ENCODE results near the gene SWAP70. TPM values are rescaled to one million over a fixed set of nuclear protein-coding genes. Genes with fewer than 3 reads are reported as not detected.

The SWAP70 gene
- total and polyA plus RNA-seq, 2 of the 8 experiments (the other 6 are each of a cell fraction or from before 2014, with no cell fraction given) = 14.8 to 37.5 TPM

DNA sequence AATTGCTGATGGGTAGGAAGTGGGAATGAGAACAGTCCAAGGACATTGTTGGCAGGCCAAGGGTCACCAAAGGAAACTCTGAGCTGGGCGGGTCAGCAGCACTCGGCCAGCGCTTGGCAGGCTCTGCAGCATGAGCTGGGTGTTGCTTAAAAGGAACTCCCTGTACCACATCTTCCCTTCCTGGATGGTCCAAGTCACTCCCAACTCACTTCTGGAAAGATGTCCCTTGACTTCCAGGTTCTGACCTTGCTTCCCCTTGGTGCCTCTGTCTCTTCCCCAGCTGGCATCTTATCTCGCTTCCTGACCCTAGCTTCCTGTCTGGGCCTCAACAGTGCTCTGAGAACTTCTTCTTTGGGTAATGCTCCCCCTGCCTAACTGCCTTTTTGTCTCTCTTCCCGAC lies 24.8 kb upstream of the SWAP70 start (continued):
- TF ChIP-seq, protein P1, sequence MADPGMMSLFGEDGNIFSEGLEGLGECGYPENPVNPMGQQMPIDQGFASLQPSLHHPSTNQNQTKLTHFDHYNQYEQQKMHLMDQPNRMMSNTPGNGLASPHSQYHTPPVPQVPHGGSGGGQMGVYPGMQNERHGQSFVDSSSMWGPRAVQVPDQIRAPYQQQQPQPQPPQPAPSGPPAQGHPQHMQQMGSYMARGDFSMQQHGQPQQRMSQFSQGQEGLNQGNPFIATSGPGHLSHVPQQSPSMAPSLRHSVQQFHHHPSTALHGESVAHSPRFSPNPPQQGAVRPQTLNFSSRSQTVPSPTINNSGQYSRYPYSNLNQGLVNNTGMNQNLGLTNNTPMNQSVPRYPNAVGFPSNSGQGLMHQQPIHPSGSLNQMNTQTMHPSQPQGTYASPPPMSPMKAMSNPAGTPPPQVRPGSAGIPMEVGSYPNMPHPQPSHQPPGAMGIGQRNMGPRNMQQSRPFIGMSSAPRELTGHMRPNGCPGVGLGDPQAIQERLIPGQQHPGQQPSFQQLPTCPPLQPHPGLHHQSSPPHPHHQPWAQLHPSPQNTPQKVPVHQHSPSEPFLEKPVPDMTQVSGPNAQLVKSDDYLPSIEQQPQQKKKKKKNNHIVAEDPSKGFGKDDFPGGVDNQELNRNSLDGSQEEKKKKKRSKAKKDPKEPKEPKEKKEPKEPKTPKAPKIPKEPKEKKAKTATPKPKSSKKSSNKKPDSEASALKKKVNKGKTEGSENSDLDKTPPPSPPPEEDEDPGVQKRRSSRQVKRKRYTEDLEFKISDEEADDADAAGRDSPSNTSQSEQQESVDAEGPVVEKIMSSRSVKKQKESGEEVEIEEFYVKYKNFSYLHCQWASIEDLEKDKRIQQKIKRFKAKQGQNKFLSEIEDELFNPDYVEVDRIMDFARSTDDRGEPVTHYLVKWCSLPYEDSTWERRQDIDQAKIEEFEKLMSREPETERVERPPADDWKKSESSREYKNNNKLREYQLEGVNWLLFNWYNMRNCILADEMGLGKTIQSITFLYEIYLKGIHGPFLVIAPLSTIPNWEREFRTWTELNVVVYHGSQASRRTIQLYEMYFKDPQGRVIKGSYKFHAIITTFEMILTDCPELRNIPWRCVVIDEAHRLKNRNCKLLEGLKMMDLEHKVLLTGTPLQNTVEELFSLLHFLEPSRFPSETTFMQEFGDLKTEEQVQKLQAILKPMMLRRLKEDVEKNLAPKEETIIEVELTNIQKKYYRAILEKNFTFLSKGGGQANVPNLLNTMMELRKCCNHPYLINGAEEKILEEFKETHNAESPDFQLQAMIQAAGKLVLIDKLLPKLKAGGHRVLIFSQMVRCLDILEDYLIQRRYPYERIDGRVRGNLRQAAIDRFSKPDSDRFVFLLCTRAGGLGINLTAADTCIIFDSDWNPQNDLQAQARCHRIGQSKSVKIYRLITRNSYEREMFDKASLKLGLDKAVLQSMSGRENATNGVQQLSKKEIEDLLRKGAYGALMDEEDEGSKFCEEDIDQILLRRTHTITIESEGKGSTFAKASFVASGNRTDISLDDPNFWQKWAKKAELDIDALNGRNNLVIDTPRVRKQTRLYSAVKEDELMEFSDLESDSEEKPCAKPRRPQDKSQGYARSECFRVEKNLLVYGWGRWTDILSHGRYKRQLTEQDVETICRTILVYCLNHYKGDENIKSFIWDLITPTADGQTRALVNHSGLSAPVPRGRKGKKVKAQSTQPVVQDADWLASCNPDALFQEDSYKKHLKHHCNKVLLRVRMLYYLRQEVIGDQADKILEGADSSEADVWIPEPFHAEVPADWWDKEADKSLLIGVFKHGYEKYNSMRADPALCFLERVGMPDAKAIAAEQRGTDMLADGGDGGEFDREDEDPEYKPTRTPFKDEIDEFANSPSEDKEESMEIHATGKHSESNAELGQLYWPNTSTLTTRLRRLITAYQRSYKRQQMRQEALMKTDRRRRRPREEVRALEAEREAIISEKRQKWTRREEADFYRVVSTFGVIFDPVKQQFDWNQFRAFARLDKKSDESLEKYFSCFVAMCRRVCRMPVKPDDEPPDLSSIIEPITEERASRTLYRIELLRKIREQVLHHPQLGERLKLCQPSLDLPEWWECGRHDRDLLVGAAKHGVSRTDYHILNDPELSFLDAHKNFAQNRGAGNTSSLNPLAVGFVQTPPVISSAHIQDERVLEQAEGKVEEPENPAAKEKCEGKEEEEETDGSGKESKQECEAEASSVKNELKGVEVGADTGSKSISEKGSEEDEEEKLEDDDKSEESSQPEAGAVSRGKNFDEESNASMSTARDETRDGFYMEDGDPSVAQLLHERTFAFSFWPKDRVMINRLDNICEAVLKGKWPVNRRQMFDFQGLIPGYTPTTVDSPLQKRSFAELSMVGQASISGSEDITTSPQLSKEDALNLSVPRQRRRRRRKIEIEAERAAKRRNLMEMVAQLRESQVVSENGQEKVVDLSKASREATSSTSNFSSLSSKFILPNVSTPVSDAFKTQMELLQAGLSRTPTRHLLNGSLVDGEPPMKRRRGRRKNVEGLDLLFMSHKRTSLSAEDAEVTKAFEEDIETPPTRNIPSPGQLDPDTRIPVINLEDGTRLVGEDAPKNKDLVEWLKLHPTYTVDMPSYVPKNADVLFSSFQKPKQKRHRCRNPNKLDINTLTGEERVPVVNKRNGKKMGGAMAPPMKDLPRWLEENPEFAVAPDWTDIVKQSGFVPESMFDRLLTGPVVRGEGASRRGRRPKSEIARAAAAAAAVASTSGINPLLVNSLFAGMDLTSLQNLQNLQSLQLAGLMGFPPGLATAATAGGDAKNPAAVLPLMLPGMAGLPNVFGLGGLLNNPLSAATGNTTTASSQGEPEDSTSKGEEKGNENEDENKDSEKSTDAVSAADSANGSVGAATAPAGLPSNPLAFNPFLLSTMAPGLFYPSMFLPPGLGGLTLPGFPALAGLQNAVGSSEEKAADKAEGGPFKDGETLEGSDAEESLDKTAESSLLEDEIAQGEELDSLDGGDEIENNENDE (IDR thresholded peaks at IDR 0.05; ENCODE audit: insufficient replicate concordance, low read length) = no peak
- TF ChIP-seq SIN3A (conservative IDR thresholded peaks at IDR 0.05 in 1 of 2, IDR thresholded peaks at IDR 0.05 in 1 of 2; ENCODE audit: low read depth in 1 of 2, low read length in 2 of 2) (no peak), SRF (IDR thresholded peaks at IDR 0.05; ENCODE audit: low read depth, low read length) (no peak), SIRT6 (IDR thresholded peaks at IDR 0.05; ENCODE audit: low read length) (no peak), TBP (IDR thresholded peaks at IDR 0.05; ENCODE audit: low read depth, low read length) (no peak), PHF8 (conservative IDR thresholded peaks at IDR 0.05; ENCODE audit: low read depth, low read length) (no peak), POLR2AphosphoS5 (IDR thresholded peaks at IDR 0.05; ENCODE audit: low read depth, low read length) (no peak), SUZ12 (IDR thresholded peaks at IDR 0.05; ENCODE audit: low read length) (no peak), CREB1 (IDR thresholded peaks at IDR 0.05) (no peak)
- TF ChIP-seq, protein P2, sequence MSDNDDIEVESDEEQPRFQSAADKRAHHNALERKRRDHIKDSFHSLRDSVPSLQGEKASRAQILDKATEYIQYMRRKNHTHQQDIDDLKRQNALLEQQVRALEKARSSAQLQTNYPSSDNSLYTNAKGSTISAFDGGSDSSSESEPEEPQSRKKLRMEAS (IDR thresholded peaks at IDR 0.05) = no peak
- TF ChIP-seq, protein P3, sequence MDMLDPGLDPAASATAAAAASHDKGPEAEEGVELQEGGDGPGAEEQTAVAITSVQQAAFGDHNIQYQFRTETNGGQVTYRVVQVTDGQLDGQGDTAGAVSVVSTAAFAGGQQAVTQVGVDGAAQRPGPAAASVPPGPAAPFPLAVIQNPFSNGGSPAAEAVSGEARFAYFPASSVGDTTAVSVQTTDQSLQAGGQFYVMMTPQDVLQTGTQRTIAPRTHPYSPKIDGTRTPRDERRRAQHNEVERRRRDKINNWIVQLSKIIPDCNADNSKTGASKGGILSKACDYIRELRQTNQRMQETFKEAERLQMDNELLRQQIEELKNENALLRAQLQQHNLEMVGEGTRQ (IDR thresholded peaks at IDR 0.05; ENCODE audit: low read length) = no peak
